ENCODE data around the gene GSTP1. TPM values are rescaled to one million over a fixed set of nuclear protein-coding genes. Genes with fewer than 3 reads are reported as not detected.

The GSTP1 gene
- total RNA-seq, 1 donor from 2014 or later = 1,931 TPM

- peaks cover 26% of the 10 kb centered on the region for H3K36me3 ChIP-seq (ENCODE audit: control insufficient read depth, insufficient read depth, low read length)
- H3K27me3 ChIP-seq (ENCODE audit: control insufficient read depth, insufficient read depth, low read length) = peaks cover 2% of the 10 kb centered on the region
- no peak for DNase-seq (ENCODE audit: low read depth)
- FAIRE-seq = no peak
- H3K4me3 ChIP-seq (ENCODE audit: low read depth, low read length) = no peak overlapping the region
- no peak for TF ChIP-seq CTCF (IDR thresholded peaks at IDR 0.05; ENCODE audit: insufficient read depth, low read length, severe bottlenecking)
Observed at GRCh38 chr11:67612751-67613150, 29.1 kb downstream of the GSTP1 start.

GRCh38 chr11:67613313-67613959 is 29.8 kb downstream of the GSTP1 start:
- H3K4me3 ChIP-seq (ENCODE audit: low read depth, low read length) = peak overlapping the region; percentile 42
- peaks cover 22% of the 10 kb centered on the region for H3K36me3 ChIP-seq (ENCODE audit: control insufficient read depth, insufficient read depth, low read length)
- peaks cover 2% of the 10 kb centered on the region for H3K27me3 ChIP-seq (ENCODE audit: control insufficient read depth, insufficient read depth, low read length)
- FAIRE-seq (peak; percentile 40), DNase-seq (ENCODE audit: low read depth) (no peak)
- no peak for TF ChIP-seq CTCF (IDR thresholded peaks at IDR 0.05; ENCODE audit: insufficient read depth, low read length, severe bottlenecking)

- TF ChIP-seq CTCF (IDR thresholded peaks at IDR 0.05; ENCODE audit: insufficient read depth, low read length, severe bottlenecking) = peak; percentile 79
- FAIRE-seq (no peak), DNase-seq (ENCODE audit: low read depth) (peak; percentile 64)
- Histone ChIP-seq H3K4me3 (ENCODE audit: low read depth, low read length) (peak overlapping the region; percentile 42), H3K36me3 (ENCODE audit: control insufficient read depth, insufficient read depth, low read length) (peaks cover 19% of the 10 kb centered on the region), H3K27me3 (ENCODE audit: control insufficient read depth, insufficient read depth, low read length) (peaks cover 2% of the 10 kb centered on the region)
Observed at GRCh38 chr11:67613960-67614715, 30.5 kb downstream of the GSTP1 start.

- FAIRE-seq = no peak
Observed at GRCh38 chr11:67614730-67615714, 31.4 kb downstream of the GSTP1 start.

More at GRCh38 chr11:67614730-67615714, 31.4 kb downstream of the GSTP1 start:
- Histone ChIP-seq H3K36me3 (ENCODE audit: control insufficient read depth, insufficient read depth, low read length) (peaks cover 16% of the 10 kb centered on the region), H3K4me3 (ENCODE audit: low read depth, low read length) (no peak overlapping the region), H3K27me3 (ENCODE audit: control insufficient read depth, insufficient read depth, low read length) (peaks cover 2% of the 10 kb centered on the region)
- no peak for DNase-seq (ENCODE audit: low read depth)
- TF ChIP-seq CTCF (IDR thresholded peaks at IDR 0.05; ENCODE audit: insufficient read depth, low read length, severe bottlenecking) = peak; percentile 81
